Right ventricle myocardium inferior (tissue), 1 donor: Measurements from ENCODE around the gene LDLRAD4. TPM values are rescaled to one million over a fixed set of nuclear protein-coding genes. Genes with fewer than 3 reads are reported as not detected.

Experiments
- ATAC-seq: fragments of 200-7000 bp; cut with Tn5 transposase; one replicate; pipeline ENCODE4 v1.9.1; 2020; ENCODE audit warnings: mild to moderate bottlenecking, moderate library complexity
- DNase-seq: peaks from one replicate; pipeline ENCODE4 v3.0.0; 2021; ENCODE audit errors: missing footprints
- intact Hi-C: fragments of 100-400 bp; cut with DNase I; formaldehyde crosslinking; loops from one replicate; pipeline ENCODE4 v1.11.0; 2022
- total RNA-seq: library from RNA; stranded (reverse); fragmentation: NEBNext Ultra II Directional; extraction: Animal tissue kit (Norgen Biotek cat#: 25700); gene quantifications from one replicate; pipeline ENCODE4 v1.2.1, GENCODE V29; 2021
- donor health status: DM: no; HTN: yes; CAD: no; lungs with severe emphysema.

Gene LDLRAD4
- total RNA-seq, 1 donor from 2014 or later: 29.6 TPM

DNA sequence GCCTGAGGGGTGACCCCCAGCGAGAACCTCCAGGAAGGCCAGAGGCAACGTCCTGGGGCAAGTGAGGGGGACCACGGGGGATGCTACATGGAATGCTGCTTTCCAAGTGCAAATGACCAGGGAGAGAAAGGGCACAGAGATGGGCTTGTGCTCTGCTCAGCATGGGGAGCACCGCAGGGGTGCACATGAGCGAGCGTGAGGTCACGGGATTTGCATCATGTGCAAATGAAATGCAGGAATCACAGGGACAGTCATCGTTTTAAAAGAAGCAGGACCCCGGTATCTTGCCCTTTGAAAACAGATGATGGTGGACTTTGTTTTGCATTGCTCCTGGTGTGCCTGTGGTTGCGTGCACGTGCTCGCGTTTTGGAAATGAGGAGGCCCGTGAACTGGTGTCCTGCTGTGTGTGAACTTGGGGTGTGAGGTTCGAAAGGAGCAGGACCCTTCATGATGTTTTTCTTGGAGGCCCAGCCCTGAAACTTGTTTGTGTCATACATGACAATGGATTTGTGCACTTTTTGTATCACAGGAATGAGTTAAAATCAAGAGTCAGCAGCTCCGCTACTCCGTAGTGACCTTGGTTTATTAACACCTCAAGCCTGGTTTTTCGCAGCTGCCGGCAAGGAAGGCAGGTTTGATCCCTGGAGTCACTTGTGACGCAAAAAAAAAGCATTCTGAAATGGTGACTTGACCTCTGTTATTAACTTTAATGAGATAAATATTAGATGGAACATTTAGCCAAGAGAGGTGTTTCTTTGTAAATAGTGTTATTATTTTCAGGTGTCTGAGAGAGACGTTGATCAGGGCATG lies 234.5 kb downstream of the LDLRAD4 start:
- ATAC-seq: no peak
- DNase-seq: no peak
- intact Hi-C loops: loop anchor here (5.0 kb wide), 1 partner anchor 231 kb away; no protein-coding TSS in a partner anchor

DNA sequence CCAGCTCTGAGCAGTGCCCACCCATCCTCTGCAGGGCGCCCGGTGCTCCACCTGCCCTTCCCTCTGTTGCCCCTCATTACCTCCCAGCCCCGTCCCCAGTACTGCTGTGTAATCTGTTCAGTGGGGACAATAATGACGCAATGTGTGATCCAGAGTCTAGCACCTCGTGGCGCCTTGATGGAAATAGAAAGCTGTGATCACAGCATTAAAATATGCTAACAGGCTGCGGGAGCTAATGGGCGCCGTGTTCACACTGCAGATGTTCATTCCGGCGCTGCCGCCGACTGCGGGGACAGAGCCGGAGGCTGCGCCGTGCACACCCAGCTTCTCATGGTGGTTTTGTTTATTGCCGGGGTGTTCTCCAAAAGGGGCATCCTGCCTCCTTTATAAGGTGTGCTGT lies 235.2 kb downstream of the LDLRAD4 start:
- DNase-seq: no peak
- intact Hi-C loops: loop anchor here (5.0 kb wide), 1 partner anchor 231 kb away; no protein-coding TSS in a partner anchor

DNA sequence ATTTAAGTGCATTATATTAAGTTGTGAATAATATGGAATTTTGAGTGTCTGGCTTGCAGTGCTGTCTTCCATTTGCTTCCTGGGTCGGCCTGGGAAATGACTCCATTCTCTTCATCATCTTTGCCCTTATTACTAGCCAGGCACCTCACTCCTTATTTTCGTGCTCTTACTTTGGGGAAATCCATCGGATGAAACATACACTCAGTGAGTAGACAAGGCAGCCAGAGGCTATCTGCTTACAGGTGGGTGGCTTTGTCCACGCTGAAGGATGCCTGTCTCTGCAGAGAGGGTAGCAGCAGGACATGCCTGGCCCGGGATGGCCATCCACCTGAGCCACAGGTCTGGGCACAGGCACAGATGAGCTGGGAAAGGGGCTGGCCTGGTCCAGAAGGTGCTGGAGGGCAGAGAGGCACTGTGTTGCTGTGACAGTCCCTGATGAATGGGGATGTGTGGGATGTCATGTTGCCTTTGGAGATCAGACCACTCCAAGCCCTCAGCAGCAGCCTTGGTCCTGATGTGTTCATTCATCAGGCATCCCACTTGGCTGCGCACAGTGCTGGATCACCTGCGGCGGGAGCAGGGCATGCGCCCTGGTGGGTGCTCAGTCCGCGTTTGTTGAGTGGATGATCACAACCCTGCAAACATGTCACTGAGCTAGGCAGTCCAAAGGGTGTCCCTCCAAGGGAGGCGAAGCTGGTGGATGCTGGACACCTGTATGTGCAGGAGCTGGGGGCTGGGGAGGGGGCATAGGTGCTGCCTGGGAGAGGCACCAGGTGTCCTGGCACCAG lies 236.0 kb downstream of the LDLRAD4 start:
- DNase-seq (no peak), ATAC-seq (no peak)
- intact Hi-C loops: loop anchor here (5.0 kb wide), 1 partner anchor 232 kb away; no protein-coding TSS in a partner anchor

More for the DNA sequence above, 235.2 kb downstream of the LDLRAD4 start:
- peak; percentile 30 for ATAC-seq

DNA sequence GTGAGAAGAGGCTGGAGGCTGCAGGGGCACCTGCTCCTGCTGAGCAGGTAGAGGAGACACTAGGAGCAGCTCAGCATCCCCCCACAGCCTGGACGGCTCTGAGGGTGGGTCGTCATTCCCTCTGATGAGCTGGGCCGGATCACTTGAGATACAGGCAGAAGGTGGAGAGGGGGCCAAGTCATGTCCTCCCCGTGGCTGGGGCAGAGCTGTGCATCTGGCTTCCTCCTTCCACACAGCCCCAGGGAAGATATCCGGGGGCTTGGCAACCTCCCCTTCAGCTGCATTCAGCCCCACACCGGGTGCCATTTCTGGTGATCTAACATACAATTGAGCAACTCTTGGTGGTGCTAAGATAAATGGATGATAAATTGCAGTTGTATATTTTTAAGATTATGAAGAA lies 236.9 kb downstream of the LDLRAD4 start:
- intact Hi-C loops: no loop called here
- DNase-seq (no peak), ATAC-seq (no peak)

DNA sequence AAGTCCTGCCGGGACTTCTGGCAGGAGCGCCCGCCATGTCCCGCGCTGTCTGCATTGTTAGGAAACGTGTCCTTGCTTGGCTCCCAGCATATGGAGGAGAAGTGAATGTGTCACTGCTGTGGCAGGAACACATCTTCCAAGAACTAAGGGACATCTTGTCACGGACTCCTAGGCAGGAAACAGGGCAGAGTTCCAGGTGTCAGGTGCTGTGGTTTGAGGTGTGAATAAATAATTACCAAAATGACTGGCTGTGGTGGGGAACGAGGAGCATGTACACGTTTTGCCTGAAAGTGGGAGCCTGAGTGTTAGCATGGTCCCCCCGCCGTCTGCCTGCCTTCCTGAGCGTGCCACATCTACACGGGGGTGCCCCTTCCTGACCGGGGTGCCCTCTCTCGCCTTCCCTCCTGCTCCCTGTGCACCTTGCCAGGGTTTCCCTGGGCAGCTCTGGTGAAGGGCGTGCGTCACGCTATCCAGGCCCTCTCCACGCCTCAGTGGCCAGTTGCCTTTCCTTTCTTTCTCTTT lies 237.5 kb downstream of the LDLRAD4 start:
- ATAC-seq: peak; percentile 37
- no peak for DNase-seq
- intact Hi-C loops: no loop called here

DNA sequence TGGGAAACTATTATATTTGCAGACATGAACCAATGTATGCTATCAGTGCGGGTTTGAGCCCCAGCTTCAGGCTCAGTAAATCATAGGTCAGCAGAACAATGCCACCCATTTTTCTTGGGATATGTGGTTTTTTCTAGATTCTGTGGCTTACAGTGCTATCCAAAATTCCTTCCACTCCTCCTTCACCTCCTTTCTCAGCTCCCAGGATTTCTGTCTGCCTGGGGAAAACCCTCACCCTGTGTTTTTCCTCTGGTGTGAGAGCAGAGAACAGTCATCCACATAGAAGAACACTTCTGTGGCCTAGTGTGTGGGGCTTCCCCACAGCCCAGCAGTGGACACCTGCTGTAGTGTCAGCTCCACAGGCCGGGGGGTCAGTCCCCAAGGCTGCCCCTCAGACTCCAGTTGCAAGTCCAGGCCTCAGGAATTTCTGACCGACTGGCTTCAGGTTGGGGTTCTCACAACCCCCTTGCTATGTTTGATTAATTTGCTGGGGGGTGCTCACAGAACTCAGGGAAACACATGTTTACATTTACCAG lies 238.2 kb downstream of the LDLRAD4 start:
- intact Hi-C loops: no loop called here

DNA sequence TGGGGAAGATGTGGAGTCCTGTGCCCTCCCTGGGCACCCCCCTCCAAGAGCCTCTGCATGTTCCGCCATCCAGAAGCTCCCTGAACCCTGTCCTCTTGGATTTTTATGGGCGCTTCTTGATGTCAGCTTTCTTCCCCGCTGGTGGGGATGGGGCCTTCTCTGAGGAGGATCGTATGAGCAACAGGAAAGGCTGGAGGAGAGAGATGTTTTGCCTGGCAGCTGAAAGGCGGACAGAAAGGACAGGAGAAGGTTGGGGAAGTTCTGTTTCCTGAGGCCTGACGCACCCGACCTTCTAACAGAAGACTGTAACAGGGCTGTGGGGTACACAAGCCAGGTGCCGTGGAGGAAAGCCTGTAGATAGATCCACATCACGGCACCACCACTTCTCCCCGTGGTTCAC lies 238.8 kb downstream of the LDLRAD4 start:
- ATAC-seq (no peak), DNase-seq (no peak)
- intact Hi-C loops: no loop called here

More for the DNA sequence above, 238.2 kb downstream of the LDLRAD4 start:
- ATAC-seq: no peak
- DNase-seq: no peak

DNA sequence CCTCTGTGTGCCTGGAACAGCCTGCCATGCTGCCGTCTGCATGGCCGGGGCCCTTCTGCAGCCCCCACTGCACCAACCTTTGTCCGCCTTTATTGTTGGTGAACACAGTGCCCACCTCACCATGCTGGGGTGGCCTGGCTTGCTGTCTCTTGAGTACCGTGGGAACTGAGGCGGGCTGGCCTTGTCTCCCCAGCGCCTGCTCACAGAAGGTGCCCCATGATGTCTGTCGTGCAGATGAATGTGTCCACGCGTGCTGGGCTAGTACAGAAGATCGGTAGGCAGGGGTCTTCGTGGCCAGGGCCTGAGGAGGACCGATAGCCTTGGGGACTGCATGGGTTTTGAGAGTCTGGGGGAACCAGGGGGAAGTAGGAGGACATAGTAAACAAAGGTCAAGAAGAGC lies 242.4 kb downstream of the LDLRAD4 start:
- no peak for ATAC-seq
- DNase-seq: no peak
- intact Hi-C loops: no loop called here

DNA sequence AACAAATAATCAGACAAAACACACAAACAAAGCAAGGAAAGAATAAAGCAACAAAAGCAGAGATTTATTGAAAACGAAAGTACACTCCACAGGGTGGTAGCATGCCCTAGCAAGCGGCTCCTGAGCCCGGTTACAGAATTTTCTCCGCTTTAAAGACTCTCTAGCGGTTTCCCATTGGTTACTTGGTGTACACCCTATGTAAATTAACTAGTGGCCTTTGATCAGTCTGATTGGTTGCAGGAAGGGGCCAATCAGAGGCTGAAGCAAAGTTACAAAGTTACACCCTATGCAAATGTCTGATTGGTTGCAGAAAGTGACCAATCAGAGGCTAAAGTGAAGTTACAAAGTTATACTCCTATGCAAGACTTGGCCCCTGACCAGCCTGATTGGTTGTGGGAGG lies 242.9 kb downstream of the LDLRAD4 start:
- DNase-seq (no peak), ATAC-seq (no peak)
- intact Hi-C loops: no loop called here

DNA sequence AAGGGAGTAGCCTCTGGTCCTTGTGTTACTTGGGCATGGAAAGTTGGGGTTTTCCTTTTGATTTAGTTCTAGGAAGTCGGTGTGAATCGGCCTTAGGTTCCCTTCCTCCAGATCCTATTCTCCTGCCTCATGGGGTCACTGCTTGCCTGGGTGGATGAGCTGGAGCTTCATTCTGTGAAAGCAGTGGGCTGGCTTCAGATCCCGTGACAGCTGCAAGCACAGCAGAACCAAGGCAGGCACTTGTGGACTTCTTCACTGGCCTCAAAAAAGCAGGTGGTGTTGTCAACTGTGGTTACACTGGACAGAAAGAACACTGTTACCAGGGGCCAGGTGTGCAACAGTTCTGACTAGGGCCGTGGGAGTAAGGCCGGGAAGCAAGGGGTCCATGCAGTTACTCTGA lies 243.4 kb downstream of the LDLRAD4 start:
- intact Hi-C loops: no loop called here
- no peak for DNase-seq
- ATAC-seq: no peak

DNA sequence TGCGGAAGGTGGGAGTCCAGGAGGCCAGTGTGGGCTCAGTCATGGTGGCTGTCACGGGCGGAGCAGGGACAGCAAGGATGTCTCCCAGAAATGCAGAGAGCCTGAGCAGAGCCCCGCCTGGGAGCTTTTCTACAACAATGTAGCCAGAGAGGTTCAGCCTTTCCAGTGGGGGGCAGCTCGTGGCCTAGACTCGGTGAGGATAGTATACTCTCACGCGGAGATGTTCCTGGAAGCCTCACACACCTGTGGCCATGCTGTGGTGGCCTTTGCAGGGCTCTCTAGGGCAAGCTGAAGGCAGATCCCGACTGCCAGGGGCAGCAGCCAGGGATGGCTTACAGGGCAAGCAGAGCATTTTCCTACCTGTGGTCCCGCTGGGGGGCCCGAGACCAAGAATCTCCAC lies 244.1 kb downstream of the LDLRAD4 start:
- DNase-seq: no peak
- intact Hi-C loops: no loop called here
- ATAC-seq: no peak

DNA sequence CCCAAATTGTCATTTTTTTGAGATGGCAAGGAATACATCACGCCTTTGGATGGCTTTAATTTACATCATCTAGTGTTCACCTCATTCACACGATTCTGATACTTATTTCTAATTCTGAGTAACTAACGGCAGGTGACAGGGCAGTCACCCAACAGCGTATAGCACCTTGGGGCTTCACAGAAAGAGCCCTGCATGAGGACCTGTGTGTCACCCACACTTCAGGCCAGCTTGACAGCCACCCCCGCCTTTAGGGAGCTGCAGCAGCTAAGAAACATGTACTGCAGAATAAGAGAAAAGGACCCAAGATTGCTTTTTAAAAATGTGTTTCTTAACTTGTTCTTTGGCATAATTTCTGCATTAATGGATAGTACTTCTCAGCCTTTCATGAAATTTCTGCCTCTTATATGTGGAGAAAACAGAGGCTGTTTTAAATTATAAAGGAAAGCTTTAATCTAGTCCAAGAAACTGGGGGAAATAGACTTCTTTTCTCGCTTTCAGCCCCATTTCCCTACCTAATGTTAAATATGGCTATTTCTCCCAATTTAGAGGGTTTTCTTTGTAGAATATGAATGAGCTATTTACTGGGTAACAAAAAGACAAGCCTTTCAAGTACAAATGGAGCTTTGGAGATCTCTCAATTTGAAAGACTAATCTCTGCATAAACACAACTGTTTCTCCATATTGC lies 245.1 kb downstream of the LDLRAD4 start:
- intact Hi-C loops: no loop called here
- ATAC-seq: no peak
- no peak for DNase-seq

DNA sequence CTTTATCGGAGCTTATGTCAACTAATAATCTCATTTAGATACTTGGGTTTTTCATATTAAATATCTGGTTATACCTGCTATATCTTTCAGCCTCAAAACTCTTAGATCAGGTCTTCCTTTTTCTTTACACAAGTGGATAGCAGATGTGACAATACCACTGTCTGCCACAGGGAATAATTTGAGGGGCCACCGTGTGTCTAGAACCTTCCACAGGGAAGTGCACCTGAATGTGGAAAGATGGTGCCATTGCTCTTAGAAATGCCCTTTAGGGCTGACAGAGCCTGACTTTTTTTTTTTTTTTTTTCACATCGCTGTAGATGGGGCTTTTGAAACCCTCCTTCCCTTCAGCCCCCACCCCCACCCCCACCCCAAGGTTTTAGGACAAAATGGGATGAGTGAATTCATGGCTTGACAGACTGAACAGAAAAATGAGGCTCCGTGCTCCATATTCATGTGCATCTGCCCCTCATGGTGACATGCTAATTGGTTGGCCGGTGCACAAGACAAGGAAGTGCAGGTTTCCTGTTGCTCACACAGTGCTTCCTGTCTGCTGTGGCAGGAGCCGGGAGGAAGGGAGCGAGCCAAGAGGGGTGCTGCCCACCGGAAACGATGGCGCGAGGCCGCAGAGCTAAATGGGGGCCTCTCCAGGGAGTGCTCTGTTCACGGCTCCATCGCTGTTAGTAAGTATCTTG lies 246.0 kb downstream of the LDLRAD4 start:
- intact Hi-C loops: no loop called here
- peak; percentile 76 for ATAC-seq
- DNase-seq: peak; percentile 78

DNA sequence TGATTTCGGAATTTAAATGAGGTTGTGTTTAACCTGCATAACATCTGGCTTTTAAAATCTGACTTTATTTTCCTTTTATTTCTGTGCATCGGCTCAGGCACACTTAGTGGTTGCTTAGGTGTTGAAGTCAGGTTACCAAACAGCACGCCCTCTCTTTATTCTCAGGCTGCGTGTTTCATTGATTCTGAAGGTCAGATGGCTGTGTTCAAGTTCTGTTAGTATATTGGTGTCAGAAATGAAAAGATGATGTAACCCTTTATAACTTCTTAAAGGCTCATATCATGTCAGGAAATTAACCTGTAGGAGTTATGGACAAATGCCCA lies 246.5 kb downstream of the LDLRAD4 start:
- no peak for ATAC-seq
- no peak for DNase-seq
- intact Hi-C loops: no loop called here

DNA sequence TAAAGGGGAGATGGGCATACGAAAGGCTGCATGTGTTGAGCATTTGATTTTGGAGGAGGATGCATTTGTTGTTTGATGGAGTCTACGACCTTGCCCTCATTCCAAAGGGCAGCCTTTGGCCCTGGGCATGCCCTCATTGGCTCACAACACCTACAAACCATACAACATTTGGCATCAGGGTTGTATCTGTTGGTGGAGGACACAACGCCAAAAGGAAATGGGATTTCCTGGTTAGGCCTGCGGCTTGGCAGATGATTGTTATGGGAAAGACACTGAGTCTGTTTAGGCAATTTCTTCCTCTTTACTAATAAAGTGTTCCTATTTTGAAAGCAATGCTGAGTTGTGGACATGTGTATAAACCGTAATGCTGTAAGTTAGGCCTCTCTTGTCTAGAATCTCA lies 246.9 kb downstream of the LDLRAD4 start:
- intact Hi-C loops: no loop called here
- DNase-seq: no peak

DNA sequence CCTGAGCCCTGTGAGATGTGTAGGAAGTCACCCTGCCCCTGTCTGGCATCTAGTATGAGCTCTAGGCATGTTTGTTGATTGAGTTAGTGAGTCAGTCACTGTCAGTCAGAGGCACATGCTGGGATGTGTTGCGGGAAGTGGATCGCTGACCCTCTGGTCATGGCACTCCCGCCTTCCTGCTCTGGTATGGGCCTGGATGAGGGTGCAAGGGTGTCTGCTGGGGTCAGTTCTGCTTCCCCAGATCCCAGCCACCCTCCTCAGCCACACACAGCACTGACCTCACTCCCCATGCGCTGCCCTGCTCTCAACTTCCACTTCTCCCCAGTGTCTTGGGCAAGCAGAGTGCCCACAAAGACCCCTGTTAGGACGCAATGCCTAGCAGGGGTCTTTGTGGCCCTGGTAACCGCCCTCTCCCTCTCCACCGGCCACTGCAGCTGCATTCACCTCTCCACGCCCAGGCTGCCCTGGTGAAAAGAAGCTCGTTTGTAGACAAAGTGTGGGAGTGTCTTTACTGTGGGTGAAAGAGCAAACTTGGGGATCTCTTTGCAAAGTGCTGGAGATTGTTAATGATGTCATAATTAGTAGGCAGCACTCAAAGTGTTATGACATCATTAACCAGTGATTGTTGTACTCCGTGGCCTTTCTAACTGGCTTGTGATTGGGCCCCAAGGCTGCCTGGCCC lies 252.1 kb downstream of the LDLRAD4 start:
- DNase-seq (no peak), ATAC-seq (peak; percentile 47)
- intact Hi-C loops: loop anchor here (5.0 kb wide), 1 partner anchor 248 kb away; no protein-coding TSS in a partner anchor

More for the DNA sequence above, 246.9 kb downstream of the LDLRAD4 start:
- peak; percentile 12 for ATAC-seq

DNA sequence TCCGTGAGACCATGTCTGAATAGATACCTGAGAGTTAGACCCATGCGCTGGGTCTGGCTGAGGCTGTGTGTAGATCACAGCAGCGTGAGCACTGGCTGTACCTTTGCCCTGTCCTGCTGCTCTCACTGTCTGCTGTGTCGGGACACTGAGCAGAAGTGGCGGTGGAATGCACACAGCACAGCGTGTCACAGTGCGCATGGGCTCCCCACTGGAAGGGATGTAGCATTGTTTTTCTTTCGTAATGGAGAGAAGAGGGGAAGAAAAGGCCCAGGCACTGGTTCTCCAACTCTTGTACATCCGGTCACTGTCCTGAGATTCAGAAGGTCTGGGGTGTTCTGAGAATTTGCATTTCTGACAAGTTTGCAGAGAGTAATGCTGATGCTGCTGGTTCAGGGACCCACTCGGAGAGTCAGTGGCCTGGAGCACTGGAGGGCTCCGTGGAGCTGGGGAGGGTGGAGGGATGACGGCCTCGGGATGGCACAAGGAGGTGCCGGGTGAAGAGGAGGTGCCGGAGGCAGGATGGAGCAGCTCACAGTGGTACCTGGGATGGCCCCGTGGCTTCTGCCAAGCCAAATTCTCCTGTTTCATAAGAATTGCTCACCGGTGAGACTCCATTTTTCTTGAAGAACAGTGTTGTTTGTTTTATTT lies 252.8 kb downstream of the LDLRAD4 start:
- ATAC-seq (peak; percentile 95), DNase-seq (peak; percentile 83)
- intact Hi-C loops: loop anchor here (5.0 kb wide), 1 partner anchor 249 kb away; no protein-coding TSS in a partner anchor
